Mesothelial cell of epicardium (in vitro differentiated cells): Measurements from ENCODE around the gene LPIN3. TPM values are rescaled to one million over a fixed set of nuclear protein-coding genes. Genes with fewer than 3 reads are reported as not detected.

Experiments used
- DNase-seq, 2 experiments: peaks; one replicate each; pipeline ENCODE4 v3.0.0; 2021; ENCODE audit warnings: low spot score in 2 of 2; ENCODE audit not compliant: unreplicated experiment in 2 of 2
- H3K27ac Mint-ChIP-seq: 2 replicates; pipeline ENCODE4 v1.8.0; 2021; ENCODE audit warnings: mixed read lengths
- H3K27me3 Mint-ChIP-seq: 2 replicates; pipeline ENCODE4 v1.8.0; 2021; ENCODE audit warnings: low read depth, mixed read lengths
- H3K36me3 Mint-ChIP-seq: 2 replicates; pipeline ENCODE4 v1.8.0; 2021; ENCODE audit warnings: mixed read lengths
- H3K4me1 Mint-ChIP-seq: 2 replicates; pipeline ENCODE4 v1.8.0; 2021; ENCODE audit warnings: mixed read lengths
- H3K4me3 Mint-ChIP-seq: 2 replicates; pipeline ENCODE4 v1.8.0; 2021; ENCODE audit warnings: mild to moderate bottlenecking, moderate library complexity, mixed read lengths
- H3K9me3 Mint-ChIP-seq: 2 replicates; pipeline ENCODE4 v1.8.0; 2021; ENCODE audit warnings: mixed read lengths
- total RNA-seq: library from RNA; stranded (reverse); gene quantifications from 3 replicates; pipeline ENCODE4 v1.2.1, GENCODE V29; 2021
- TF ChIP-seq, protein P1 (sequence below): fragments of 200-600 bp; sonication (generic); IDR thresholded peaks from one replicate; pipeline ENCODE4 v1.5.0; 2021; ENCODE audit warnings: antibody characterized with exemption; ENCODE audit not compliant: unreplicated experiment

Gene LPIN3
- total RNA-seq, 1 donor from 2014 or later, result 21.3 TPM

DNA sequence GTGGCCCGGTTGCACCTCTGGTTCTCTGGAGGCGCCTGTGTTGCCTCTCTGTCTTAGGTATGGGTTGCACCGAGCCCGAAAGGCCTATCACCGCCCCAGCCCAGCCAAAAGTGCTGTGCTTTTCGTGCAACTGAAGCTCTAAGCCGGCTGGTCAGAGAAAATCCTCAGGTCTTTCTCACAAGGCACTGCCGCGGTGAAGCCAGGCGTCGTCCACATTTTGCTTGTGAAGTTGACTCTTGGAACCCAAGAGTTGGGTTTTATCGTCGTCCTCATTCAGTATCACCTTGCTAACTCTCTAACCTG lies 26.7 kb downstream of the LPIN3 start:
- peaks cover 5% of the 10 kb centered on the region for H3K9me3 Mint-ChIP-seq
- peaks cover 6% of the 10 kb centered on the region for H3K36me3 Mint-ChIP-seq
- TF ChIP-seq, protein P1, sequence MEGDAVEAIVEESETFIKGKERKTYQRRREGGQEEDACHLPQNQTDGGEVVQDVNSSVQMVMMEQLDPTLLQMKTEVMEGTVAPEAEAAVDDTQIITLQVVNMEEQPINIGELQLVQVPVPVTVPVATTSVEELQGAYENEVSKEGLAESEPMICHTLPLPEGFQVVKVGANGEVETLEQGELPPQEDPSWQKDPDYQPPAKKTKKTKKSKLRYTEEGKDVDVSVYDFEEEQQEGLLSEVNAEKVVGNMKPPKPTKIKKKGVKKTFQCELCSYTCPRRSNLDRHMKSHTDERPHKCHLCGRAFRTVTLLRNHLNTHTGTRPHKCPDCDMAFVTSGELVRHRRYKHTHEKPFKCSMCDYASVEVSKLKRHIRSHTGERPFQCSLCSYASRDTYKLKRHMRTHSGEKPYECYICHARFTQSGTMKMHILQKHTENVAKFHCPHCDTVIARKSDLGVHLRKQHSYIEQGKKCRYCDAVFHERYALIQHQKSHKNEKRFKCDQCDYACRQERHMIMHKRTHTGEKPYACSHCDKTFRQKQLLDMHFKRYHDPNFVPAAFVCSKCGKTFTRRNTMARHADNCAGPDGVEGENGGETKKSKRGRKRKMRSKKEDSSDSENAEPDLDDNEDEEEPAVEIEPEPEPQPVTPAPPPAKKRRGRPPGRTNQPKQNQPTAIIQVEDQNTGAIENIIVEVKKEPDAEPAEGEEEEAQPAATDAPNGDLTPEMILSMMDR, result no peak
- peaks cover 44% of the 10 kb centered on the region for H3K27me3 Mint-ChIP-seq
- no peak for DNase-seq
- H3K4me1 Mint-ChIP-seq, result peaks cover 10% of the 10 kb centered on the region
- H3K27ac Mint-ChIP-seq, result no peak overlapping the region
- peak overlapping the region; percentile 68 for H3K4me3 Mint-ChIP-seq

DNA sequence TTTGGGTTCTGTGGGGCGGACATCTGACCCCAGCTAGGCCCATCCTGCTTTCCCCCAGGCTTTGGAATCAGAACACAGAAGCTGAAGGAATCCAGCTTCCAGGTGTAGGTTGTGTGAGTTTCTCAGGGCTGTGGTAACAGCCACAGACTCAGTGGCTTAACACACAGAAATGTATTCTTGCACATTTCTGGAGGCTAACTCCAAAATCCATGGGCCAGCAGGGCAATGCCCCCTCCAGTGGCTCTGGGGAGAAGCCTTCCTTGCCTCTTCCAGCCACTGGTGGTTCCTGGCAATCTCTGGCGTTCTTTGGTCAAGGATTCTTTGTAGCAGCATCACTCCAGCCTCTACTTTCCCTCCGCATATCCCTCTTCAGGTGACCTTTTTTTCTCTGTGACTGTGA lies 27.3 kb downstream of the LPIN3 start:
- H3K36me3 Mint-ChIP-seq, result peaks cover 6% of the 10 kb centered on the region
- no peak overlapping the region for H3K4me3 Mint-ChIP-seq
- DNase-seq, result no peak
- no peak overlapping the region for H3K27ac Mint-ChIP-seq
- peaks cover 9% of the 10 kb centered on the region for H3K9me3 Mint-ChIP-seq
- TF ChIP-seq, protein P1, result no peak
- peaks cover 10% of the 10 kb centered on the region for H3K4me1 Mint-ChIP-seq
- H3K27me3 Mint-ChIP-seq, result peaks cover 44% of the 10 kb centered on the region

DNA sequence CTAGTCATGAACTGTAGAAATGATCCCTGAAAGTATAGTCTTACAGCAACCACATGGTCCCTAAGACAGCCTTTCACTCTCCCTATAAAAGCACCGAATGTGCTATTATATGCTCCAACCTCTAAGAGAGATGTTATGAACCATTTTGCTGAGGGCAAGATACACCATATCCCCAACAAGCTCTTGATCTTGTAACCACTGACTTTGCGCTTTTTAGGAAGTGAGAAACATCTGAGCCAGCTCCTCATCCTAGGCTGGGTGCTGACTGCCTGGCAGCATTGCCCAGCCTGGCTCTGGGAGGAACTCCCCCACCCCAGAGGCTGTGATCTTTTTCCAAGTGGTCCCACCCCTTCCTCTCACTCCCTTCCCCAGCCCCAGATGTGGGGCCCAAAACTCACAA lies 29.1 kb downstream of the LPIN3 start:
- H3K36me3 Mint-ChIP-seq, result peaks cover 6% of the 10 kb centered on the region
- no peak overlapping the region for H3K27ac Mint-ChIP-seq
- no peak for DNase-seq
- TF ChIP-seq, protein P1, result no peak
- peaks cover 38% of the 10 kb centered on the region for H3K27me3 Mint-ChIP-seq
- H3K4me3 Mint-ChIP-seq, result no peak overlapping the region
- H3K4me1 Mint-ChIP-seq, result peaks cover 24% of the 10 kb centered on the region
- peaks cover 10% of the 10 kb centered on the region for H3K9me3 Mint-ChIP-seq

DNA sequence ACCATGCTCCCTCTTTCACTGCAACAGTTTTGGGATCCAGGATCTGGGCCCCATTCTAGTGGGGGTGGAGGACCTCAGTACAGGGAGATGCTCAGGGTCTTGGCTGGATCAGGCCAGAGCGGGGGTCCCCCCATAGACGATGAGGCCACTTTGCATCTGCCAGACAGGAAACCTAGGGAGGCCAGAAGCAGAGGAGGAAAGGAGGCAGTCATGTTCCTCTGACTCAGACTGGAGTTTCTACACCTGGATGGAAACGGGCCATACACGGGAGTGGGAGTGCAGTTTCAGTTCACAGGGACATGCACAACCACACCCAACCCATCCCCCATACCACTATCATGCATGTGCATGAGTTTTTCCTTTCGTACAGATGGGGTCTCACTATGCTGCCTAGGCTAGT lies 29.6 kb downstream of the LPIN3 start:
- peaks cover 6% of the 10 kb centered on the region for H3K36me3 Mint-ChIP-seq
- H3K27ac Mint-ChIP-seq, result no peak overlapping the region
- H3K9me3 Mint-ChIP-seq, result peaks cover 10% of the 10 kb centered on the region
- DNase-seq, result no peak
- no peak overlapping the region for H3K4me3 Mint-ChIP-seq
- TF ChIP-seq, protein P1, result no peak
- H3K27me3 Mint-ChIP-seq, result peaks cover 33% of the 10 kb centered on the region
- peaks cover 24% of the 10 kb centered on the region for H3K4me1 Mint-ChIP-seq

DNA sequence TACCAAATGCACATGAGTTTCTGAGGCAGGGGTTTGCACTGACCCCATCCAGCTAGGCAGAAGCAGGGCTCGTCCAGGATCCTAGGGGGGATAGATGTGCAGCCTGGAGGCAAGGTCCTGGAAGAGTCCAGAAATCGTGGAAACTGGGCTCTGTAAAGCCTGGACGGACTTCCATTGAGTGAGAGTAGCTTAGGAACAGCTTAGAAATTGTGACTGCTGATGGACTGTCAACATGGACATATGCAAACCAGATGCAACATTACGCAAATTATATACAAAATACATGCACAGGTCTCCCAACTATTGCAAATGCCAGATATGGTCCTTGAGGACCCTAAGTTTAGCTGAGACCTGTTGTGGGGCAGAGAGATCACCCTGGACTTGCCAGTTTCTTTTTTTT lies 30.8 kb downstream of the LPIN3 start:
- Mint-ChIP-seq H3K36me3 (peaks cover 6% of the 10 kb centered on the region), H3K4me3 (no peak overlapping the region), H3K27ac (no peak overlapping the region), H3K4me1 (peaks cover 20% of the 10 kb centered on the region), H3K9me3 (peaks cover 10% of the 10 kb centered on the region), H3K27me3 (peaks cover 30% of the 10 kb centered on the region)
- DNase-seq, result no peak
- TF ChIP-seq, protein P1, result no peak

DNA sequence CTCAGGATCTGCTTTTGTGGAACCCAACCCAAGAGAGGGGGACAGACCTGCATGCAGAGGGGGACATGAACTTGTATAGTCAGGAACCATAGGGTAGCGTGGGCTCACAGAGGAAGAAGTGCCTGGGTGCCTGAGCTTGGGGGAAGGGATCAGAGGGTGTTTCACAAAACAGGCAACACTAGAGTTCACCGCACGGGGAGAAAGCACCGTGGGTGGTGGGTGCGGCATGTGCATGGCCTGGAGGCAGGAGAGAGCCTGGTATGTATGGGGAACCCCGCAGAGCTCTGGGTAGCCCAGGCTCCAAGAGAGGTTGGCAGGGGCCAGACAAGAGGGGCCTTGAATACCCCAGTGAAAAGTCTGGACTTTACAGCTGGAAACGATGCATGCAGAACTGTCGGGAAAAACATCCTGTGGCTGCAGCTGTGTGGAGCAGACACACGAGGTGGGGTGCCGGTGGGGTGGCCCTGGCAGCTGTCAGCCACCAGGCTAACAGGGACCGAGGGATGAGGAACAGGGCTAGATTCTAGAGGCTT lies 32.7 kb downstream of the LPIN3 start:
- H3K27ac Mint-ChIP-seq, result no peak overlapping the region
- no peak for DNase-seq
- H3K4me3 Mint-ChIP-seq, result no peak overlapping the region
- TF ChIP-seq, protein P1, result no peak
- peaks cover 25% of the 10 kb centered on the region for H3K27me3 Mint-ChIP-seq
- peaks cover 10% of the 10 kb centered on the region for H3K9me3 Mint-ChIP-seq
- H3K4me1 Mint-ChIP-seq, result peaks cover 14% of the 10 kb centered on the region
- H3K36me3 Mint-ChIP-seq, result peaks cover 6% of the 10 kb centered on the region
